GM19193 (cell line): ENCODE measurements around the gene TASOR.

ENCODE experiments used
- POLR2A ChIP-seq: IDR thresholded peaks from 4 replicates; pipeline ENCODE4 v1.6.1; 2011; ENCODE audit not compliant: insufficient read depth, insufficient read length; ENCODE audit errors: extremely low read depth

TASOR gene

DNA sequence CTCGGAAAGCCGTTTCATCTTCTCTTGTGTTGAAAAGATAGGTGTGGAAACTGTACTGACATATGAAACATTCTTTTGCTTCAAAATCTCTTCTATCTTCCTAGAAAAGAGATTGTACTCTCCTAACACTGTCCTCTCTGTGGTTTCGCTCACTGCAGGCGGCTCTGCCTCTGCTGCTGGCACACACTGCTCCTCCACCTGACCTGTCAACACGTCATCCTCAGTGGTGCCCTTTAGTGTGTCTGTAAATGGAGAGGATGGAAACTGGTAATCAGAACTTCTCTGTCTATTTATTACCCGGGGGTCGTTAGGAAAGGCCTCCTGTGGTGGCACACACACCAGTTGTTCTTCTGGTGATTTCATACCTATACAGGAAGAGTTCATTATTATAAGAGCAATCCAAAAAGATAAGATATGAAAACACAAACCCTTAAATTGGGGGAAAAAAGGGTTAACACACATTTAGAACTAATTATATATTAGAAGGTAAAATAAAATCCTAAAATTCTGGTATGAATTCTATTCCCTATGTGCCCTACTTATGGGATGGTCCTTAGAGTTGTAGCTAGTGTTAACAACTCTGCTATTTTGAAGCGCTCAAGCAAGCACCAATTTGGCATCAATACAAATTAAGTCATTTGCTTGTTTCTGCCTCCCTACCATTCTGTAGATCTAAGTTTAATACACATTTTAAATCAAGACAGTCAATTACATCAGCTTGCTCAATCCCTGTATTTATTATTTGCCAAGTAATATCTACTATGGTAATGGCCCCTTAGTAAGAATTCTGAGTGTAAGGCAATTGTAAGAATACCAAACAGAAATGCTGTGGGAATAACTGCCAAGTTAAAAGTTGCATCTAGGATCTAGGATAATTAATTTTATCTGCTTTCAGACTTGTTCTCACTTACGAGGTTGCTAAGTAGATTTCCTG, 49.2 kb downstream of the TASOR start:
- no peak for TF ChIP-seq POLR2A
